ENCODE data around the gene NGFR. TPM values are rescaled to one million over a fixed set of nuclear protein-coding genes. Genes with fewer than 3 reads are reported as not detected.
A peak's percentile ranks its signal among the peaks of the same experiment; 100 is the strongest.
"Not testable (repeated sequence)": the region's sequence is repeated elsewhere in the genome, so short reads cannot be mapped to it uniquely, and the experiment has no call there.

NGFR gene
- total RNA-seq, 1 donor from 2014 or later = 0.53 TPM

GRCh38 chr17:49548051-49548505 is 53.0 kb downstream of the NGFR start:
- TF ChIP-seq, protein P1, sequence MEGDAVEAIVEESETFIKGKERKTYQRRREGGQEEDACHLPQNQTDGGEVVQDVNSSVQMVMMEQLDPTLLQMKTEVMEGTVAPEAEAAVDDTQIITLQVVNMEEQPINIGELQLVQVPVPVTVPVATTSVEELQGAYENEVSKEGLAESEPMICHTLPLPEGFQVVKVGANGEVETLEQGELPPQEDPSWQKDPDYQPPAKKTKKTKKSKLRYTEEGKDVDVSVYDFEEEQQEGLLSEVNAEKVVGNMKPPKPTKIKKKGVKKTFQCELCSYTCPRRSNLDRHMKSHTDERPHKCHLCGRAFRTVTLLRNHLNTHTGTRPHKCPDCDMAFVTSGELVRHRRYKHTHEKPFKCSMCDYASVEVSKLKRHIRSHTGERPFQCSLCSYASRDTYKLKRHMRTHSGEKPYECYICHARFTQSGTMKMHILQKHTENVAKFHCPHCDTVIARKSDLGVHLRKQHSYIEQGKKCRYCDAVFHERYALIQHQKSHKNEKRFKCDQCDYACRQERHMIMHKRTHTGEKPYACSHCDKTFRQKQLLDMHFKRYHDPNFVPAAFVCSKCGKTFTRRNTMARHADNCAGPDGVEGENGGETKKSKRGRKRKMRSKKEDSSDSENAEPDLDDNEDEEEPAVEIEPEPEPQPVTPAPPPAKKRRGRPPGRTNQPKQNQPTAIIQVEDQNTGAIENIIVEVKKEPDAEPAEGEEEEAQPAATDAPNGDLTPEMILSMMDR (IDR thresholded peaks at IDR 0.05; ENCODE audit: insufficient read depth, low read length, severe bottlenecking) = no peak
- FAIRE-seq (no peak), DNase-seq (ENCODE audit: low read depth) (no peak)
- H3K4me3 ChIP-seq (ENCODE audit: low read depth, low read length) = no peak overlapping the region
- peaks cover 2% of the 10 kb centered on the region for H3K27me3 ChIP-seq (ENCODE audit: control insufficient read depth, insufficient read depth, low read length)
- H3K36me3 ChIP-seq (ENCODE audit: control insufficient read depth, insufficient read depth, low read length) = no peaks in the 10 kb centered on the region

GRCh38 chr17:49548506-49549310 is 53.6 kb downstream of the NGFR start:
- Histone ChIP-seq H3K36me3 (ENCODE audit: control insufficient read depth, insufficient read depth, low read length) (no peaks in the 10 kb centered on the region), H3K4me3 (ENCODE audit: low read depth, low read length) (no peak overlapping the region), H3K27me3 (ENCODE audit: control insufficient read depth, insufficient read depth, low read length) (peaks cover 3% of the 10 kb centered on the region)
- TF ChIP-seq, protein P1 (IDR thresholded peaks at IDR 0.05; ENCODE audit: insufficient read depth, low read length, severe bottlenecking) = peak; percentile 61
- peak; percentile 55 for DNase-seq (ENCODE audit: low read depth)
- no peak for FAIRE-seq

DNA sequence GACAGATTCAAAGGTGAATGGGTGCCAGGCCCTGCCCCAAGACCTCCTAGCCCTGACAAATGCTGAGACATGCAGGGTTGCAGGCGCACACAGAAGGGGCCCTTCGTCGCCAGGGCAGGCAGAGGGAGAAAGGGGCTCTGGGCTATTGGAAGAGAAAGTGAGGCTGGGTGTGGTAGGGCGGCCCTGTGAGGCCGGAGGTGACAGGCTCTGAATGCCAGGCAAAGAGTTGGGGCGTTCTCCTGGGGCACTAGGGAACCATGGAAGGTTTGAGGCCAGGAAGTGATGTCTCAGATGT is 54.2 kb downstream of the NGFR start:
- TF ChIP-seq, protein P1 (IDR thresholded peaks at IDR 0.05; ENCODE audit: insufficient read depth, low read length, severe bottlenecking) = no peak
- no peak for FAIRE-seq

DNA sequence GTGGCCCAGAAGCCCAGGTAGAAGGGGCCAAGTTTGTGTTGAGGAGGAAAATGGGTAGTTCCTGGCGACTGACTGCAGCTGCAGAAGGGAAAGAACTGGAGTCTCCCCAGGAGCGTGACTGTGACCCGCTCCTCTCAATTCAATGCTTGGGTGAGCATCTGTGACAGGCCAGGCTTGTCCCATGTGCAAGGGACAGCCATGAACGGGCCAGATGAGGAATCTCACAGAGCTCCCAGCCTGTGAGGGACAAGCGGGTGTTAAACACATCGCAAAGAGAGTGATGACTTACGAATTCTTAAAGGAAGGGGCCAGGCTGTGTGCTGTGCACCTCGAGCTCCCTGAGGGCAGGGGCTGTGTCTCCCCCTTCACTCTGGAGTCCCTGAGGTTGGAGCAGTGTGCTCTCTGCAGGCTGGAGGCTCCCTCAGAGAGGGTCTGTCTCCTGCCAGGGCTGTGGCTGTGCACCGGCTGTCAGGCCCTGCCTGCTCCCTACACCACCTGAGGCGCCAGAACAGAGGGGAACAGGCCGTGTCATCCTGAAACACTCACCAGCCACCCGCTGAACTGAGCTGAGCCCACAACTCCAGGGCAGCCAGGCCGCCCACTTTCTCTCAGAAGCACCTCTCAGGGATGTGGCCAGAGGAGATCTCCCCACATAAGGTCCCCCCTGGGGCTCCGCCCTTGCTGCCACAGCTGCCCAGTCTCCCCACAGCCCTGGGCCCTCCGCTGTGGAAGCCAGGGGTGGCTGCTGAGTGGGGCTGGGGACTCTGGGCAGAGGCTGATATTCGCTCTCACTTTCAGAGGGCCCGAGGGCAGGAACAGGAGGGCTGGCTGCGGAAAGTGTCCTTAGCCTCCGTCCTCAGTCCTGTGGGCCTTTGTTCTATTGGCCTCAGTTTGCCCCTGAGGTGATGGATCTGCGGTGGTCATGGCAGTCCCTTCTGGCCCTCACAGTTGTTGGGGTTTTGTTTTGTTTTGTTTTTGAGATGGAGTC is 54.9 kb downstream of the NGFR start:
- Histone ChIP-seq H3K27me3 (ENCODE audit: control insufficient read depth, insufficient read depth, low read length) (peaks cover 6% of the 10 kb centered on the region), H3K4me3 (ENCODE audit: low read depth, low read length) (no peak overlapping the region), H3K36me3 (ENCODE audit: control insufficient read depth, insufficient read depth, low read length) (no peaks in the 10 kb centered on the region)
- peak; percentile 85 for FAIRE-seq
- DNase-seq (ENCODE audit: low read depth) = no peak
- TF ChIP-seq, protein P1 (IDR thresholded peaks at IDR 0.05; ENCODE audit: insufficient read depth, low read length, severe bottlenecking) = no peak

More for the DNA sequence above, 54.2 kb downstream of the NGFR start:
- DNase-seq (ENCODE audit: low read depth) = no peak
- H3K4me3 ChIP-seq (ENCODE audit: low read depth, low read length) = no peak overlapping the region
- no peaks in the 10 kb centered on the region for H3K36me3 ChIP-seq (ENCODE audit: control insufficient read depth, insufficient read depth, low read length)
- peaks cover 3% of the 10 kb centered on the region for H3K27me3 ChIP-seq (ENCODE audit: control insufficient read depth, insufficient read depth, low read length)

GRCh38 chr17:49550764-49551163 is 55.7 kb downstream of the NGFR start:
- FAIRE-seq; H3K27me3 ChIP-seq (ENCODE audit: control insufficient read depth, insufficient read depth, low read length); H3K4me3 ChIP-seq (ENCODE audit: low read depth, low read length); DNase-seq (ENCODE audit: low read depth); H3K36me3 ChIP-seq (ENCODE audit: control insufficient read depth, insufficient read depth, low read length): not testable (repeated sequence)

Data from bronchial epithelial cell (primary cell).